ENCODE measurements around the gene MACROD2. TPM values are rescaled to one million over a fixed set of nuclear protein-coding genes. Genes with fewer than 3 reads are reported as not detected.

MACROD2 gene
- total RNA-seq, 2 donors from 2014 or later, result 8.3 to 21.8 TPM

- no peak overlapping the region for H3K4me3 ChIP-seq
- WGBS, 2 donors, result 60 to 68% methylated on average over 4 of the region's 4 CpGs
- no peaks in the 10 kb centered on the region for H3K9me3 ChIP-seq
- no peak overlapping the region for H3K27ac ChIP-seq
- ATAC-seq, result no peak
- intact Hi-C loops (cut with DNase I), result no loop called here
- H3K27me3 ChIP-seq, result no peaks in the 10 kb centered on the region
- TF ChIP-seq CTCF (IDR thresholded peaks at IDR 0.05) (no peak), POLR2A (IDR thresholded peaks at IDR 0.05) (no peak)
- no peaks in the 10 kb centered on the region for H3K36me3 ChIP-seq (replicated peaks in 1 of 2; ENCODE audit: insufficient read depth in 1 of 2, low read depth in 2 of 2)
- no peak for DNase-seq
- no peaks in the 10 kb centered on the region for H3K4me1 ChIP-seq
Measured at GRCh38 chr20:16052456-16052855, 2057.1 kb downstream of the MACROD2 start.

- H3K9me3 ChIP-seq, result no peaks in the 10 kb centered on the region
- 80 to 84% methylated on average over 3 of the region's 3 CpGs for WGBS, 2 donors
- intact Hi-C loops (cut with DNase I), result no loop called here
- no peak overlapping the region for H3K4me3 ChIP-seq
- TF ChIP-seq CTCF (IDR thresholded peaks at IDR 0.05), result no peak
- no peak for TF ChIP-seq POLR2A (IDR thresholded peaks at IDR 0.05)
- ATAC-seq (no peak), DNase-seq (no peak)
- no peaks in the 10 kb centered on the region for H3K27me3 ChIP-seq
- H3K4me1 ChIP-seq, result no peaks in the 10 kb centered on the region
- H3K36me3 ChIP-seq (replicated peaks in 1 of 2; ENCODE audit: insufficient read depth in 1 of 2, low read depth in 2 of 2), result no peaks in the 10 kb centered on the region
- no peak overlapping the region for H3K27ac ChIP-seq
Measured at GRCh38 chr20:16054985-16055384, 2059.7 kb downstream of the MACROD2 start.

- 49 to 53% methylated on average over 3 of the region's 3 CpGs for WGBS, 2 donors
- H3K27me3 ChIP-seq, result no peaks in the 10 kb centered on the region
- TF ChIP-seq CTCF (IDR thresholded peaks at IDR 0.05) (no peak), POLR2A (IDR thresholded peaks at IDR 0.05) (no peak)
- no peak overlapping the region for H3K4me3 ChIP-seq
- H3K36me3 ChIP-seq (replicated peaks in 1 of 2; ENCODE audit: insufficient read depth in 1 of 2, low read depth in 2 of 2), result no peaks in the 10 kb centered on the region
- no peak overlapping the region for H3K27ac ChIP-seq
- no peaks in the 10 kb centered on the region for H3K9me3 ChIP-seq
- no peak for ATAC-seq
- DNase-seq, result no peak
- H3K4me1 ChIP-seq, result no peaks in the 10 kb centered on the region
- intact Hi-C loops (cut with DNase I), result no loop called here
Measured at GRCh38 chr20:16057651-16058050, 2062.3 kb downstream of the MACROD2 start.

GRCh38 chr20:16058268-16058667 lies 2063.0 kb downstream of the MACROD2 start:
- 84 to 97% methylated on average over 3 of the region's 3 CpGs for WGBS, 2 donors
- ATAC-seq (no peak), DNase-seq (no peak)
- TF ChIP-seq POLR2A (IDR thresholded peaks at IDR 0.05), result no peak
- no peaks in the 10 kb centered on the region for H3K9me3 ChIP-seq
- H3K4me1 ChIP-seq, result no peaks in the 10 kb centered on the region
- no peak overlapping the region for H3K27ac ChIP-seq
- no peaks in the 10 kb centered on the region for H3K27me3 ChIP-seq
- no peak overlapping the region for H3K4me3 ChIP-seq
- intact Hi-C loops (cut with DNase I), result no loop called here
- no peaks in the 10 kb centered on the region for H3K36me3 ChIP-seq (replicated peaks in 1 of 2; ENCODE audit: insufficient read depth in 1 of 2, low read depth in 2 of 2)

GRCh38 chr20:16059841-16060240 lies 2064.5 kb downstream of the MACROD2 start:
- no peak for TF ChIP-seq CTCF (IDR thresholded peaks at IDR 0.05)
- no peak for TF ChIP-seq POLR2A (IDR thresholded peaks at IDR 0.05)
- intact Hi-C loops (cut with DNase I), result no loop called here
- no peak overlapping the region for H3K4me3 ChIP-seq
- H3K27me3 ChIP-seq, result no peaks in the 10 kb centered on the region
- no peak overlapping the region for H3K27ac ChIP-seq
- H3K4me1 ChIP-seq, result no peaks in the 10 kb centered on the region
- DNase-seq (no peak), ATAC-seq (no peak)
- H3K36me3 ChIP-seq (replicated peaks in 1 of 2; ENCODE audit: insufficient read depth in 1 of 2, low read depth in 2 of 2), result no peaks in the 10 kb centered on the region
- 84 to 92% methylated on average over 2 of the region's 2 CpGs for WGBS, 2 donors
- H3K9me3 ChIP-seq, result no peaks in the 10 kb centered on the region

Measured in body of pancreas (tissue), 4 donors.